GM19328 (cell line): Measurements from ENCODE around the gene STRN3.
A peak's percentile ranks its signal among the peaks of the same experiment; 100 is the strongest.

Source experiments
- ATAC-seq: cut with Tn5 transposase; IDR thresholded peaks from one replicate; pipeline ENCODE4 v1.9.1; 2021; ENCODE audit warnings: mild to moderate bottlenecking, moderate library complexity; ENCODE audit not compliant: unreplicated experiment

Gene STRN3

DNA sequence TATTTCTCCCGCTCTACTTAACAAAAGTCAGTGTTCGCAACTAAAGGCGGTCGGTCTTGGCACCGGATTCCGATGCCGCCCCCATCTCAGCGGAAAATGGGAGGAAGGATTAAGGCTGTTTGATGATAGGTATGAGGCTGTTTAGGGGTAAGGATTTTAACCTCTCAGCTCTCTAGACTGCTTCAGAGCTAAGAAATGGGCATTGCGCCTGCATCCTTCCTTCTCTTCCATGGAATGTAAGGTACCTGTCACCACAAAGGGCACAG lies 150.5 kb downstream of the STRN3 start:
- no peak for ATAC-seq

DNA sequence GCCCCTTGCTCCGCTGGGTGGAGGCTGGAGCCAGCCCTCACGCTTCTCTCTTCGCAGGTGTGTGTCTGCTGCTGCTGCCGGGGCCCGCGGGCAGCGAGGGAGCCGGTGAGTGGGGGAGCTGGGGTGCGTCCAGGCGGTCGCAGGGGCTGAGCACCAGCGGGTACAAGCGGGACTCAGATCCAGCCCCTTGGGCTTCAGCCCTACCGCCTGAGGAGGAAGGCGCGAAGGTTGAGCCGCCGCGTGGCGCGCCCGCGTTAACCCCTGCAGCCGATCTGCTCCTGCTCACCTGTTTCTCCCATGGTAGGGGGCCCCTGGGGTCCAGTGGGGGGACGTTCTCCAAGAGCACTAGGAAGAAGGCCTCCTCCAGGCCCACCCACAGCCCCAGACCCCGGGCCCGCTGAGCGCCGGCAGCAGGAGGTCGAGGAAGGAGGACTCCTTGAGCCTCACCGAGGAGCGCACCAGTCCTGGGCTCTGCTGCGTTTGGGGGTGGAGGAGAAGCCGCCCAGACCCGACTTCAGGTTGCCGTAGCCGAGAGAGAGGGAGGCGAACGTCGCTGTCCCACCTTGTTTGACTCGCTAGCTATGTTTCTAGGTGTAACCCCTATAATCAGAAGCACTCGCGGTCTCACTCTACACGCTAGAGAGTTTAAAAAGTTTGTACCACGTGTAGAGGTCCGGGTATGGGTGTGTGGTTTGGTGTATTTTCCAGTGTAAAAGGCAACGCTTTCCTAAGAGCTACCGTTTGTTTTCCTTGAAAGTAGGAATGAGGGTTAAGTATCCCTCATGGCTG lies 151.0 kb downstream of the STRN3 start:
- ATAC-seq = peak; percentile 26

DNA sequence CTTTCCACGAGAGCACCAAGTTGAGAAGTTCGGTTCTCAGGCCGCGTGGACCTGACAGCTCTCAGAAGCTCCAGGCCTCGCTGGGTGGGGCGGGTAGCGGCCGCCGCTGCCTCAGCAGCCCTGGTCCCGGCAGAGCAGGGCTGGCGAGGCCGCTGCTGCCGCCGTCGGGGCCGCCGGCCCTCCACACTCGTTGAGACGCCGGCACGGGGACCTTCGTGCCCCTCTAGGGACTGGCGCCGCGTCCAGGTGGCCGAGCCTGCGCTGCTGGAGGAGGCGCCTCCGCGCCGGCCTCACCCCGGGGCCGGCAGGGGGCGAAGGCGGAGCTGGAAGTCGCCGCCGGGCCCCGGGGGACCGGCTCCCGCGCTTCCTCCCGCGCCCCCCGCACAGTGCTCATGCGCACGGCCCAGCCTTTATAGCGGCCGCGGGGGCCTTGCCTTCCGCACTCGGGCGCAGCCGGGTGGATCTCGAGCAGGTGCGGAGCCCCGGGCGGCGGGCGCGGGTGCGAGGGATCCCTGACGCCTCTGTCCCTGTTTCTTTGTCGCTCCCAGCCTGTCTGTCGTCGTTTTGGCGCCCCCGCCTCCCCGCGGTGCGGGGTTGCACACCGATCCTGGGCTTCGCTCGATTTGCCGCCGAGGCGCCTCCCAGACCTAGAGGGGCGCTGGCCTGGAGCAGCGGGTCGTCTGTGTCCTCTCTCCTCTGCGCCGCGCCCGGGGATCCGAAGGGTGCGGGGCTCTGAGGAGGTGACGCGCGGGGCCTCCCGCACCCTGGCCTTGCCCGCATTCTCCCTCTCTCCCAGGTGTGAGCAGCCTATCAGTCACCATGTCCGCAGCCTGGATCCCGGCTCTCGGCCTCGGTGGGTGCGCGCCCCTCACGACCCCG lies 151.8 kb downstream of the STRN3 start, which contains the start of gene COCH:
Gene COCH, plus strand, starts transcription at position 440 of the 879 bp plus-strand sequence. Its CDS starts 380 bp downstream, at position 820.
- ATAC-seq = peak; percentile 62

GRCh38 chr14:30873308-30874119 lies 152.7 kb downstream of the STRN3 start:
- ATAC-seq = no peak

DNA sequence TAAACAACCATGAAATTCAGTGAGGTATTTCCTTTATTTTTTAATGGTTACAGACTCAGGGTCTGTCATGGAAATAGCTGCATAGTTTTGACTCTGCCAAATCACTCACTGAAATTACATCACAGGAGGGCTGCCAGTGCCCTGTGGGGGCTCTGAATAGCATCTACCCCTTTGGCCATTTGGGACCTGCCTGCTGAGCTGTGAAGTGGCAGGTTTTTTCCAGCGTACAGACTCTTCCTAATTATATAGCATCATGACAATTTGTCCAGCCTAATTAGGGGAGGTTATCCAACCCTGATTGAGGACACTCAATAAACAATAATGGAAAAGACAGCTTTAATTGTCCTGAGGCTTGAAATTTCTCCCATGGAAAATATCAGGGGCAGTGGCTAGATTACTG lies 153.6 kb downstream of the STRN3 start:
- ATAC-seq = no peak

DNA sequence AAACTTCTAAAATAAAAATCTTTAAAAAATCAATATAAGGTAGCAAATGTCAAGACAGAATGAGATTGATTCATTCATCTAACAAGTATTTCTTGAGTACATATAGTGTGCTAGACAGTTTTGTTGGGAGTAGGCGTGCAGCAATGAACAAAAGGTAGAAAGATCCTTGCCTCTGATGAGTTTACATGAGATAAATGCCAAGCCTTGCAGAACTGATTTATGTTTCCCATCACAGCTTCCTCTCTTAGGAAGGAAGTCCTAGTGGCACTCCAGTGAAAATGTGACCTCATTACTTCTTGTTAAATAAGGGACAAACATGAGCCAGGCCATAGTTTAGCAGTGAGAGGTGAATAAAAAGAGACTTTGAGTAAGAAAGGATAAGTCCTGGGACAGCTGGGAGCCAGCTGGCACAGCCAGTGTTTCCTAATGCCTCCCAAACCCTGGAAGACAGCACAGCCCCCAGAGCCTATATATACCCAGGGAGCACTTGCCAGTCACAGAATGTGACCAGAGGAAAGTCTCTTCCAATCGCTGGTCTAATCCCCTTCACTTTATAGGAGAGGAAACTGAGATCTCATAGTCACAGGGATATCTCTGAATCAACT lies 156.5 kb downstream of the STRN3 start:
- ATAC-seq = no peak

DNA sequence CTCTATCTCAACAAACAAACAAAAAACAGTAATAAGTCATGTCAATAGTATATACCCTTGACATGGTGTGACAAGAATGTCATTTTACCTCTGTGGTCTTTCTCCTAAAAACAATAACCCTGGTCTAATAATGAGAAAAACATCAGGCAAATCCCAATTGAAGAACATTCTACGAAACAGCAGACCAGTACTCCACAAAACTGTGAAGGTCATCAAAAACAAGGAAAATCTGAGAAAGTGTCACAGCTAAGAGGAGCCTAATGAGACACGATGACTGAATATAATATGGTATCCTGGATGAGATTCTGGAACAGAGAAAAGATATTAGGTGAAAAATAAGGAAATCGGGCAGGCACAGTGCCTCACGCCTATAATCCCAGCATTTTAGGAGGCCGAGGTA lies 157.4 kb downstream of the STRN3 start:
- ATAC-seq = no peak

DNA sequence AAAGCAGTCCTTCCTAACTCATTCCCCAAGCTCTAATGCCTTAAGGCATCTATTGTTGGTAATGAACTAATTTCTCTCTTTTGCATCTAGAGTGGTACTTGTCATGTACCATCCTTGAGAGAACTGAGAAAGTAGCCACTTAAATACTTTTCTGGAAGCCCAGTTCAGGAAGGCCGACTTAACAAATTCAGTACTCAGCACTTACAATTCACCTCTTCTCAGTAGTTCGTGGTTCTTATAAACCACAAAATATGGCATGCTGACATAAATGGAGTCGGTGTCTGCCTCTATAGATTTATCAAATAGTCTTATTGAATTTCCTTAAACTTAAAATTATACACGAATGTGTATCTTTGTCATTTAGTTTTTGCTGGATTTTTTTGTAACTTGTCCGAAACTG lies 161.2 kb downstream of the STRN3 start:
- ATAC-seq = no peak

DNA sequence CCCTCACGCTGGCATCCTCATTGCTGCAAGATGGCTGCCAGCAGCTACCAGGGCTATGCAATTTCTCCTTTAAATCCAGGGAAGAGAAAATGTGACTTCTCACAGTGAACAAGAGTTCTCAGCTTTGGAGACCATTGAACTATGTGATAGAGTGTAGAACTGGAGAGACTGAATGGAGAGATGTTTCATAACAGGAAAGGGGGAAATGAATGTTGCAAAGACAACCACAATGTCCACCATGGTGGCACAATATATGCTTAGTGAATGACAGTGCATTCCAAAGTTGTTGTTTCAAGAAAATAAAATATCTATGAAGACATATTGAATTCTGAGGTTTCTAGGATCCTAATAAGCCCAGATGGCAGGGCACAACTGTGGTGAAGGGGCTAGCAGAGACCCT lies 165.0 kb downstream of the STRN3 start:
- no peak for ATAC-seq

GRCh38 chr14:30855345-30856037 lies 170.7 kb downstream of the STRN3 start:
- no peak for ATAC-seq

GRCh38 chr14:30854492-30854891 lies 171.7 kb downstream of the STRN3 start:
- ATAC-seq = no peak

DNA sequence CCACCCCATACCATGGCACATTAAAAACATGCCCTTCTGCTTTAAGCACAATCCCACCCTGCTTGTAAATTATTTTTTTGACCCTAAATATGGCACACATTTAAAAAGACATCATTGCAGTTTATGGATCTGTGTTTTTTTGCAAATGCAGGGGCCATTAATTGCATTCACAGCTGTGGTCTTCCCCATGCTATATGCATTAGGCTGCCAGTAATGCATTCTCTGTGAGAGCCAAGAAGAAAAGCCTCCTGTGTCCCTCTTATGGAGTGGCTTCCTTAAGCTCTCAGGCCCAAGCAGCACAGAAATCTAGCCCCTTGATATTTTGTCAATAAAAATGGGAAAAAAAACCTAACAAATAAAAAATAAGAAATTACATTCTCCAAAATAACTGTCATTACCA lies 172.2 kb downstream of the STRN3 start:
- ATAC-seq = no peak

GRCh38 chr14:30849983-30850382 lies 176.2 kb downstream of the STRN3 start:
- ATAC-seq = no peak

DNA sequence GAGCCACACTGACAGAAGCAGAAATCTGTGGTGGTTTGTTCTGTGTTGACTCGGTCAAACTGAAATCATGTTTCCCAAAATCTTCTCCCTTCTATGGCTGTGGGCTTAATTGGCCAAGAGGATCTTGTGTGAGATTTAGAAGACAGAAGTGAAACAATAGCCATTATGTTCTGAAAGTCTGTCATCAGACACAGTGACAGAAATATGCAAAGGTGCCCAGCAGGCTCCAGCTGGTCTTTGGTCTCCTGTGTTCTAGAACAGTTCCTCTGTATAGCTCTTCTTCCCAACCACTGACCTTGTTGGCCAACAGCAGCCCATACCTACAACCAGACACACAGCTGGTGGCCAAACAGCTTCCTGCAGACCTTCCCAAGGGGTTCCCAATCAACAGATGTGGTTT lies 176.8 kb downstream of the STRN3 start:
- ATAC-seq = peak; percentile 78

DNA sequence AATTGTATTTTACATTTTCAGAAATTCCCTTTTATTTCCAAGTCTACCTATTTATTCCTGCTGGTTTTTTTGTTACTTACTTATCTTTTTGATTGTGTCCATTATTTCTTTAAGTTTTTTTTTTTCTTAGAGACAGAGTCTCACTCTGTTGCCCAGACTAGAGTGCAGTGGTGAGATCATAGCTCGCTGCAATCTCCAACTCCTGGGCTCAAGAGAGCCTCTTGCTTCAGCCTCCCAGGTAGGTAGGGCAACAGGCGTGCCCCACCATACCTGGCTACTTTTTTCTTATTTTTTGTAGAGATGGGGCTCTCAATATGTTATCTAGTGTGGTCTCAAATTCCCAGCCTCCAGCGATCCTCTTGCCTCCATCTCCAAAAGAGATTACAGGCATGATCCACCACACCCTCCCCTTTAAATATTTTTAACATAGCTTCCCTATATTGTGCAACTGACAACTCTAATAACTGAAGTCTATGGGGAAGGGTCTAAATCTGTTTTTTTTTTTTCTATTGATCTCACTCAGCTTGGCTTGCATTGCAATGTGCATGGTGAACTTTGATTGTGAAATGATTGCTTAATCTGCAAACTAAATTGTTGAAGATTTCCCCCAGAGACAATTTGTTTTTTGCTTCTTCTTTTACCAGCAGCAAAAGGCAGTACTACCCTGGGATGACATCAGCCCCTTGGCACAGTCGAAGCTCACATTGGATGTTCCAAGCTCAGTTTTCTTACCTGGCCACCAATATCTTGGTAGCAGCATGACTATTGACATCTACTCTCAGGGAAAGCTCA lies 177.5 kb downstream of the STRN3 start:
- ATAC-seq = no peak
